ENCODE measurements around the gene NCF2.

The NCF2 gene

DNA sequence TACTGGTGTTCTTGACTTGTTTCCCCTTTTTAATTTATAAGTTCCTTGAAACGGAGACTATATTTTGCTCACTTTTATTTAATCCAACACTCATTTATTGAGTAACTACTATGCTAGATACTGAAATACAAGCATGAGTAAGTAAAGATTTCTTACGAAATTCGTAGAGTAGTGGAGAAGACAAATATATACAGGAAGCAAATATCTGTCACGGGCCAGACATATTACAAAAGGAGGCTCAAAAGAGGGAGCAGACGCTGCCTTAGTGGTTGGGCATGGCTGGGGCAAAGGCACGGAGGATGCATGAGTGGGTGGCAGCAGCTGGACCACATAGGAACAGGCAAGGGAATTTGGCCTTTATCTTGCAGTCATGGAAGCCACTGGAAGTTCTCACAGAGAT lies 6.8 kb downstream of the NCF2 start:
- no peak for DNase-seq (ENCODE audit: low read depth in 2 of 2)

DNA sequence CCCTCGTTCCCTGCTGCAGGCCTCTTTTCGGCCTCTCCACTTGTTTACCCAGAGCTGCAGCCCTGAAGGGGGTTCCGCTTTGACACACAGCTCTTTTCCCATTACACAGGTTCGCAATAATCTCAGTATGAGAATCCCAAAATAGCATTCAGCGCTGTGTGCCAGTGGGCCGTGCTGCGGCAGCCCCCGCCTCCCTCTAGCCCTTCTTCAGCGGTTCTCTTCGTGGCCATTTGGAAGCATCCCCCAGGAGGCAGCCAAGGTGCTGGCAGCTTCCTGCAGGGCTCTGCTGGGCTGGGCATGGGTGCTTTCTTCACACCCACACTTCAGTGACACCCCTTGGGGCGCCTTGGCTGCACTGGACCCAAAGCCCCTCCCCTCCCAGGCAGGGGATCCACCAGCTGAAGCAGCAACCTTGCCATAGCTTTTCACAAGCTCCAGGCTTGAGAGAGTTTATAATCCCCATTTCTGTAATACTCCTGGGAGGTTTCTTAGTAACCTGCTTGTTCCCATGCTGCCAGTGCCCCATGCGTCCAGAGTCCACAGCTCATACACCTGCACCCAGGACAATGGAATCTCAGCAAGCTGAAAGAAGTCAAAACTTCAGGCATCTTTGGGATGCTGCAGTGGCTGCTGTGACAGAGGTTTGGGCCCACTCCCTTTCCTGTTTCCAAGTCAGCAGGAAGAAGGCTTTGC lies 8.1 kb downstream of the NCF2 start:
- no peak for DNase-seq (ENCODE audit: low read depth in 2 of 2)

DNA sequence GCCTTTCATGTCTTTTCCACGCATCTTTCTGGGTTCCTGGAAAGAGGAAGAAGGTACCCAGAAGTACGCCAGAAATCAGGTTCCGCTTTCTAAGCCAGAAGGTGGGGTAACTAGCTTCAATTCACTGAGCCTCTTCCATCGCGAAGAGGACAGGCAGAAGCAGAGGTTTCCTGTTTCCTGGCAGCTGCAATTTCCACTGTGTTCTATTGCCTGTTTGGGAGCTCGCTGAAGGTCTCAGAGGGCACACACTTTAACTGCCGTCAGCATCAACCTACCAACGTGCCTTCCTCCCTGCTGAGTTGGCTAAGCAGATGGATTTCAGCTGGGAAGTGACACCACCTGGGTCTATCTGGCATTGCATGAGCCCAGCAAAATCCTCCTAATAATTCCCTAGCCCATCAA lies 10.0 kb downstream of the NCF2 start:
- no peak for DNase-seq (ENCODE audit: low read depth in 2 of 2)

DNA sequence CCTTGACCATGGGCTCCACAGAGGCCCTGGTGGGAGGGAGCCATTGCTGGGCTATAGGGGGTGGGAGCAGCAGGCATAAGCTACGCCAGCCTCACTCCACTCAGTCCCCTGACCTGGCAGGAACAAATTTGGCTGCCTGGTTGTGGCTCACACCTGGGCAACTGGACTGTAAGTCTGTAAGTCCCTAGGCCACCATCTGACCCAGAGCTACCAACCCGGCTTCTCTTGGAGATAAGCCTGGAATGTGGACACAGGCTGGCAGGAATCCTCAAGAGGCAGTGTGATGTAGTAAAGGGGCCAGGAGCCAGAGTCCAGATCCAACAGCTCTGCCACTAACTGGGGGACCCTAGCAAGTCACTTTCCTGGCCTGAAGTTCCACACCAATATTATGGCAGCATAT lies 11.4 kb downstream of the NCF2 start:
- DNase-seq (ENCODE audit: low read depth in 2 of 2) = no peak

DNA sequence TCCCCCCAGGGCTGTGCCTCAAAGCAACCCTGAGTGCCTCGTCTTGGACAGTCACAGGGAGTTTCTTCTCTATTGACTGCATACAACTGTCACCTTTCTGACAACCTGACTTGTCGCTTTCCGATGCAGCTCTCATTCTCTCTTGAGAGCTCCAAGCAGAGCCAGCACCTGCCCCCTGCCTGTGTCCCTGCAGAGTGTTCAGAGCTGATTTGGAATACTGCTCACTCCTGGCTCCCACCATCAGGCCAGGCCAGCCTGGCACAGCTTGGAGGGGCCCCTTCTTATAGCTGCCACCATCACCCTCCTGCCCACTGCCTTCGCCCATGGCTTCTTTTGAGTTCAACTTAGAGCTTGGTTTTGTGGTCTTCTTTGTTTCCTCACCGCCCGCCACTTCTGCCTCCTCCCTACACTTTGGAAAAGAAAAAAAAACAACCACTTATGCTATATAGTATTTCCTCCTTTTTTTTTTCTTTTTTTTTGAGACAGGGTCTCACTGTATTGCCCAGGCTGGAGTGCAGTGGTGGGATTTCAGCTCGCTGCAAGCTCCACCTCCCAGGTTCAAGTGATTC lies 12.3 kb downstream of the NCF2 start:
- no peak for DNase-seq (ENCODE audit: low read depth in 2 of 2)

DNA sequence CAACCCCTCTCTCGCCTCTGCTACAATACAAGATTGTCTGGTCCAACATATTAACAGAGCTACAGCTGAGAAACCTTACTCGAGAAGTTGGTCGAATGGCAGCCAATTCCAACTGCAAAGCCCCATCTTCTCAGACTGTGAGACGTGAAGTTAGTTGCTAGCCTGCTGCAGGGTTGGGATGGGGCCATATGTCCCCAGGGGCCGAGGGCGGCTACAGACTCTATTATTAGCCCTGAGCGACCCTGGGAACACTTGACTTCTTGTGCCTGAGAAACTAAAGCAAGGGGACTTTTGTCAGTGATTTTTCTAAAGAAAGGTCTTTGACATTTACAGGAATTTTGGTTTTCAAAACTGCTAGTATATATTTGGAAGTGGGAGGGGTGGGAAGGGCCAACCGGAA lies 13.7 kb downstream of the NCF2 start:
- no peak for DNase-seq (ENCODE audit: low read depth in 2 of 2)

DNA sequence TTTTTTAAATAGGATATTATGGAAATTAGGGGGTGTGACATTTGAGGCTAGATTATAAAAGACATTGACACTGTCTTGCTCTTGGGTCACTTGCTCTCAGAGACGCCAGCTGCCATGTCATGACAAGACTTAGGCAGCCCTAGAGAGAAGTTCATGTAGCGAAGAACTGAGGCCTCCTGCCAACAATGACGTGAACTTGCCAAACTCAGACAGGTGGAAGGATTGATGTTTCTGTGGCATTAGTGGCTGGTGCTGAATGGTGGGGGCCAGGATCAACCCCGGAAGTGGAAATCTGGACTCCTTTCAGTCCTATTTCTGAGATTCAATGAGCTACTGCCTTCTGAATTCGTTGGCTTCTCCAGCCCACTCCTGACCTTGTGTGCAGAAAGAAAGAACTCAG lies 14.7 kb downstream of the NCF2 start:
- no peak for DNase-seq (ENCODE audit: low read depth in 2 of 2)

DNA sequence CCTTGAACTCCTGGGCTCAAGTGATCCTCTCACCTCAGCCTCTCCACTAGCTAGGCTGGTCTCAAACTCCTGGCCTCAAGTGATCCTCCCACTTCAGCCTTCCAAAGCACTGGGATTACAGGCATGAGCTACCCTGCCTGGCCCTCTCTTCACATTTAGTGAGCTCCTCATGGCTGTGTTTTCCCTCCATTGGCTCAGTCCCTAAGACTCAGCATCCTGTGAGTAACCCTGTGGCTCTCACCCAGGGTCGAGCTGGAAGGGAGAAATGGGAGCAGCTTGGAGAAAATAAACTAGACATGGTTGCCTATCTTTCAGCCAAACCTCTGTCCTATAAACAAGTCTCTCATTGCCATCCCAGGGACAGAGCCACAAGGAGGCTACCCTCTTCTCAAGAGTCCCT lies 17.5 kb downstream of the NCF2 start:
- no peak for DNase-seq (ENCODE audit: low read depth in 2 of 2)

DNA sequence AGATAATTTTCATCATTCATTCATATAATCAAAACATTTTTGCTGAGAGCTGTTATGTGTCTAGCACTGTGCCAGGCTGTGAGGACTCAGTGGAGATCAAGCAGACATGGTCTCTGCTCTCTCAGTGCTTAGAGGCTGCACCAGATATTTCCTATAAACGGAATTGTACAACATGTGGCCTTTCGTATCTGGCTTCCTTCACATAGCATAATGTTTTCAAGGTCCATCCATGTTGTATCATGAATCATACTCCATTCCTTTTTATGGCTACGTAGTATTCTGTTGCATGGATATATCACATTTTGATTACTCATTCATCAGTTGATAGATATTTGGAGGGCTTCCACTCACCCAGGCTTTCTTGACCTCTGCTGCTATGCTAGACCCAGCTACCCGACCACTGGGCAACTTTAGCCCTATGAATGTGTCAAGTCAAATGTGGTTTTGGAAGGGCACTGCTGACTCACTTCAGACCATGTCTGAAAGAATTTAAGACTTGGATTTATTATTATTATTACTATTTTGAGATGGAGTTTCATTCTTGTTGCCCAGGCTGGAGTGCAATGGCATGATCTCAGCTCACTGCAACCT lies 18.5 kb downstream of the NCF2 start:
- no peak for DNase-seq (ENCODE audit: low read depth in 2 of 2)

DNA sequence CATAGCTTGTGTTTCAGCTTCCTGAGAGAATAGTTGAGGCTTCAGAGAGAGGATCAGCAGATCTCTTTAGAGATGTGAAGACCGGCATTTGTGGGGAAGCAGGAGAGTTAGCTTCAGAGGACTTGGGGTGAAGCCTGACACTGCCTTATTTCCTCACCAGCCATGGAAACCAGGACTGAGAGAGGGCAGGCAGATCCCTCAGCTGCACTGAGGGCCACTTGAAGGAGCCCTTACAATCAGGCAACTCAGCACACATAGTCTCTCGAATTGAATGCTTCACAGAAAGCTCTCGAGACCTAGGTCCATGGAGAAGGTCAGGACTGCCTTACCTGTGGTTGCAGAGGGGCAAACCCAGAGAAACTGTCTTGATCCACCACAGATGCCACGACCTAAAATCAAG lies 19.8 kb downstream of the NCF2 start:
- no peak for DNase-seq (ENCODE audit: low read depth in 2 of 2)

DNA sequence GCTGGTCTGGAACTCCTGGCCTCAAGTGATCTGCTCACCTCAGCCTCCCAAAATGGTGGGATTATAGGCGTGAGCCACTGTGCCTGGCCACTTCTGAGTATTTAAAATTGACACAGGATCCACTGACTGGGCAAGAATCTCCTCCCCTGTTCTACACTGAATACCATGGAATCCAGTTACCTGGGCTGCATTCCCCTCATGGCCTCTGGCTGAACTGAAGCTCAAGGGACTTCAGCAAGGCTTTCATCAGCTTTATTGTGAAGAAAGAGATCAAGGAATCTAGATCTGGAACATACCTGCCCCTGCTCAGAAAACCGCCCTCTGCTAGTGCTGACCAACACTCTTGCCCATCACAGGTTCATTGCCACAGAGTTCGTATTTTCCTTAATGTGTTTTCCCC lies 20.5 kb downstream of the NCF2 start:
- DNase-seq (ENCODE audit: low read depth in 2 of 2) = no peak

DNA sequence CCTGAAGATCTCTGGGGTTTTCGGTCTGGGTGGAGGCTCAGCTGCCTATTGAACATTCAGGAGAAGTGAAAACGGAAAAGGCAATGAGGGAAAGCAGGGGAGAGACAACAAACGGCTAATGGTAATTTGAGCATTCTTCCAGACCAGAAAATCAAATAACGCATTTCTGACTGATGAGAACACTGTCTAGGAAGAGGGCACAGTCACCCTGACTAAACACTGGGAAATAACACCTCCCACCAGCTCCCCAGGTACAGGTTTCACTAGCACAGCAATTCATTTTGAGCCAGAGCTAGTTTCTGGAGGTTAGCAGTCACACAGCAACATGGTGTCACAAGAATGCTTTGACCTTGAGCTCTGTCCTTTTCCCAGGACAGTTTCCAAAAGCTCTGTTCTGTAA lies 21.1 kb downstream of the NCF2 start:
- DNase-seq (ENCODE audit: low read depth in 2 of 2) = no peak

DNA sequence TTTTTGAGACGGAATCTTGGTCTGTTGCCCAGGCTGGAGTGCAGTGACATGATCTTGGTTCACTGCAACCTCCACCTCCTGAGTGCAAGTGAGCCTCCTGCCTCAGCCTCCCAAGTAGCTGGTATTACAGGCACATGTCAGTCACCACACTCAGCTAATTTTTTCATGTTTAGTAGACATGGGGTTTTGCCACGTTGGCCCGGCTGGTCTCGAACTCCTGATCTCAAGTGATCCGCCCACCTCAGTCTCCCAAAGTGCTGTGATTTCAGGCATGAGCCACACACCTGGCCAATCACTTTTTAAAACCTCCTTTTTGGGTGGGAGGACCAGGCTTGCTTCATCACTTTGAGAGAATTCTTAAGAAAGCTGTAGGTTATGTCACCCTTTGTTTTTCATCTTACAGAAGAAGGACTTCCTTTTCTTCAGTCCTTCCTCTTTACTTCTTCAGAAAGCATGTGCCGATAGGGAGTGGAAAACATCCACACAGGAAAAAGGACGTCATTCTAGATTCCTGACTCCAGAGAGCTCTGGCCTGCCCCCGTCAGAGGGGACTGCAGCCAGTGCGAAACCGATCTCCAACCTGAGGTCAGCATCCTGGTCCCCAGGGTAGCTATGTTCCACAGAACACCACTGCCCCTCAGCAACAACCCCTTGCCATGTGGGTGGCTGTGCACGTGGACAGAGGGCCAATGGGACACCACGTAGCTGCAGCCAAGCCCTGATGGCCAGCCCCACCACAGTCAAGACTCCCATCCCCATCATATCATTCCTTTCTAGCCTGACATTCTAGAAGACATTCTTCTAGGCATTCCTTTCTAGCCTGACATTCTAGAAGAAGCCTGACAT lies 21.9 kb downstream of the NCF2 start:
- no peak for DNase-seq (ENCODE audit: low read depth in 2 of 2)

DNA sequence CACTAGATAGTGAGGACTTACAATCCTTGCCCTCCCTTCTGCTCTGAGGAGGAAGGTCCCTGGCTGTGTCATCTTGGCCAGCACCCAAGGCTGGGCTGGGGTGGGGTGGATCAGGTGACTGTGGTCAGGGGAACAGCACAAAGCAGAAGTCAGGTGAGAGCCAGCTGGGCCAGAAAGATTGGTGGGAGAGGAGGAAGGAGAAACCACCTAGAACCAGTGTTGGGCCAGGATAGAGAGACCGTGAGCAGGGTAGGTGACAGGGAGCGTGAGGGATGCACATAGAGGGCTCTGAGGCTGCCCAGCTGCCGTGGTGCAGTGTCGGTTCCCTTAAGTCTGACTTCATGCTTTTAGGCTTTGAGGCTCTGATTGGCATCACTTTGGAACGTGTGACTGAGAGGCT lies 22.7 kb downstream of the NCF2 start:
- no peak for DNase-seq (ENCODE audit: low read depth in 2 of 2)

DNA sequence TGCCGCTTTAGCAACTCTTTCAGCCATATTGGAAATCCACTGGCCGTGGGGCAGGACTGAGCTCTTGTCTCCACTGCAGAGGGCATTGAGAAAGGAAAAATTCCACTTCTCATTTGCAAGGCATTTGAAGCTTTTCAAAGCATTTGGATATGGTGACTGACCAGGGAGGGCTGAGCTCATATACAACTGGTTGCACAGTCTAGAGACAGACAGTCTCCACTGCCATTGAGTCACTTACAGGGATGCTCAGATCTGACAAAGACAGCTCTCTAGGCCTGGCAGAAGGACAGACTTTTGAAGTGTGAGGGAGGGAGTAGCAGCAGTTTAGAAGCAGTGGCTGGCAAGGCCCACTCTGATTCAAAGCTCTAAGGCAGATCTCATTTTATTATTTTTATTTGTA lies 24.2 kb downstream of the NCF2 start:
- DNase-seq (ENCODE audit: low read depth in 2 of 2) = no peak

DNA sequence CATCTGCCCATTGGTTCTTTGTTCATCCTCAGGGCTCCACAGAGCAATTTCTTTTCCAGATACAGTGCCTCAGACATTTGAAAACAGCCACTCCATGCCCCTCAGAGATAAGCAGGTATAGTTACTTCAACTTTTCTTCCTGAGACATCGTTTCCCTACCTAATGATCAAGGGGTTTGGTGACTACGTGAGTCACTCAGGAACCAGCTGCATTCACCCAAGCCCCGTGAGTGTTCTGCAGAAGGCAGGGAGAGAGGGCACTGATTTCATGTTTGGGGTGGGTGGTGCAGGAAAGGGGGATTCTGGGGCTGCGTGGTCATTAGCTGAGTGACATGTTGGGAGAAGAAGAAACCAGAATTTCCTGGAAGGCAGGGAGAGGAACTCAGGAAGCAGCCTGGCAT lies 25.0 kb downstream of the NCF2 start:
- no peak for DNase-seq (ENCODE audit: low read depth in 2 of 2)

DNA sequence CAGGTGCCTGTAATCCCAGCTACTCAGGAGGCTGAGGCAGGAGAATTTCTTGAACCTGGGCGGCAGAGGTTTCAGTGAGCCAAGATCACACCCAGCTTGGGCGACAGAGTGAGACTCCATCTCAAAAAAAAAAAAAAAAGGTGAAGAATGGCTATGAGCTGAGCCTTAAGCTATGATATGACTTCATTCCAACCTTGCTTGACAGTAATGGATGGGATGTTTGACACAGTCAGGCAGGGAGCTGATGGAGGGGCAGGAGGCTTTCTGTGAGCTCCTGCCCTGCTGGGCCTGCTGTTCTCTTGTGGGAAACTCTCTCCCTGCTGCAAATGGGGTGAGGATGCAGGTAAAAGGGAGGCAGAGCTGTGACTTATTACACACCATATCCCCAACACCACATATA lies 27.6 kb downstream of the NCF2 start:
- DNase-seq (ENCODE audit: low read depth in 2 of 2) = no peak

DNA sequence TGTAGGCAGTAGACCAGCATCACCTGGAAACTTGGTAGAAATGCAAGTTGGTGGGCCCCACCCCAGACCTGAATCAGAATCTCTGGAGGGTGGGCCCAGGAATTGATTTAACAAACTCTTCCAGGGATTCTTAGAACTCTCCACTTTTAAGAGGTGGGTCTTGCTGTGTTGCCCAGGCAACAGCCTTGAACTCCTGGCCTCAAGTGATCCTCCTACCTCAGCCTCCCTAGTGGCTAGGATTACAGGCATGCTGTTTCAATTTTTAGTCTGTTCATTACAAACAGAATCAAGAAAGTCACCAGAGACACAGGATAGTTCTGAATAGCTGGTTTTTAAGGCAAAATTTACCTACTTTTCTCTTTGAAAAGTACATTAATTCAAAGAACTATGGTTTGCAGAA lies 31.2 kb downstream of the NCF2 start:
- DNase-seq (ENCODE audit: low read depth in 2 of 2) = no peak

DNA sequence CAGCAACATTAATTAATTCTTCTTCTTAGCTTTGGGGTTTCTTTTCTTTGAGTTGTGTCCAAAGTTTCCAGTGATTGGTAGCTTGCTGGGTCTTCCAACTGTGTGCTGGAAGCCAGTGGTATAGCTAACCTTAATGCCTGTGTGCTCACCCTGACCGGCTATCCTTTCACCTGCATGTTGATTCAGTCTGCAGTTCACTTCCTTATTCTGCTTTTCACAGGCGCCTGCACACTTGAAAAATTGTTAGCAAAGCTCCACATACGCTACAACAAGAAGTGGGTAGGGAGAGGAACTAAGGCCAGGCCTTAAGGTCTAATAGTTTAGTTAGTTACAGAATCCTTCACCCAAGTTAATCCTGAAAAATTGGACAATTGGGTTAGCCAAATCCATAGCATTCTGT lies 35.7 kb downstream of the NCF2 start:
- DNase-seq (ENCODE audit: low read depth in 2 of 2) = no peak

DNA sequence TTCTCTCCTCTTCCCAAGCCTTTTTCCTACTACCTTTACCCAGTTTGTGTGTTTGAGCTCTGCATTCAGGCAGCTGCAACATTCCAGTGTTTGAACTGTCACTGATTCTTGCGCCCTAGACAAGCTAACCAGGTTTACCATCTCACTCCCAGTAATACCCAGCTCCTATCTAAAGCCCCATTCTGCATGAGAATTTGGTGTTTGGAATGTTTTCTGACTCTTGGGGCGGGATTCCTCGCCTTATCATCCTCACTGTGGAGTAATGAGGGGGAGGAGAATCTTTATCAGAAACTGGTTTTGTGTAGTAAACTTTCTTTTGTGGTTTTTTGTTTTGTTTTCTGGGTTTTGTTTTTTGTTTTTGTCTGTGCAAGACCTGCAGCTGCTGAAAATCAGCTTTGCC lies 36.5 kb downstream of the NCF2 start:
- no peak for DNase-seq (ENCODE audit: low read depth in 2 of 2)

DNA sequence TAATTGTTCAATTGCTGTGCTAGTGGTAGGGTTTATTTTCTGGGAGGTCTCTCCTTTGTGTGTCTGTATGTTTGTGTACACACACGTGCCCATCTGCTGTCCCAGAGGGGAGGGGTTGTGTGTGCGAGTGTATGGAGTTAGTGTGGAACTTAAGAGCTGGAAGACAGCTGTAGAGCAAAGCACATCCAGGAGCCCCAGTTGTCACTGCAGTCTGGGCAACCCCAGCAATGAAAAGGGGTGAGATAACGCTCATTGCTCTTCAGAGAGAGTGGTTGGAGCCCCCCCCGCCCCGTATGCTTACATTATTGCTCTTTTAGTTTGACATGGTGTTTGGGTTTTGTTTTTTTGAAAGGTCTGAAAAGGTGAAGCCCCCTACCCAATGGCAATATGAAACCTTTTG lies 36.9 kb downstream of the NCF2 start:
- DNase-seq (ENCODE audit: low read depth in 2 of 2) = no peak

DNA sequence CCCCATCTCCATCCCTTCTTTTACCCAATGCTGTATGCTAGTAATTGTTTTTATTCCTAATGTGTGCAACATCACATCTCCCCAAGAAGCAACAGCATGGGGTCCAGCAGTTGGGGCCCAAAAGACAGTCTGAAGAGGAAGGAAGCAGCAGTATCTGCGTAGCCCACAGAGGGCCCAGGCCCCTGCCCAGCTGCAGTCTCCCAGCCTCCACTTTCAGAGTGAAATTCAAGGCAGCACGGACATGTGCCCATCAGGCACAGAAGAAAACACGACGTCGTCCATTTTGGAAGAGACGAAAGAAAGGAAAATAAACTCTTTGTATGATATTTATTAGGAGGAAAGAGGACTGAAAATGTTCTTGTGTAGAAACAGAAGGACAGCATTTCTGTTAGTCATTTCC lies 37.4 kb downstream of the NCF2 start:
- no peak for DNase-seq (ENCODE audit: low read depth in 2 of 2)

DNA sequence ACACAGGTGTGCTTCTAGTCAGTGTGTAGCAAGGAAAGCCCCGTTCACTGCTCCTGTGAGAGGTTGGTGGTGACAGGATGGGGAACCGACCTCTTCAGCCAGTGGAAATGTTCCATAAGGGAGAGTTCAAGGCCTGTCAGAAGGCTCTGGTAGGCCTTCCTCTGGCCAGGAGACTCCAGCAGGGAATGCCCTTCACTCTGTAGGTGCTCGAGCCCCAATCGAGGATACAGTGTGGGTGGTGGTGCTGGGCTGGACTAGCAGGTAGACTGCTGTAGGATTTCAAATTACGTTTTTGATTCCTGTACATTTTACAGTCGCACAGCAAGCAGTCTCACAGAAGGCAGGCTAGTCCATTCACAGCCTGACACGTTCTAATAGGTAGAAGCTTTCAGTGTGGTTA lies 37.8 kb downstream of the NCF2 start:
- DNase-seq (ENCODE audit: low read depth in 2 of 2) = no peak

Measured in stimulated activated CD8-positive, alpha-beta memory T cell treated with anti-CD3 and anti-CD28 coated beads, Interleukin-2, amount 100 ng/mL, for 1 hour (primary cell).